Ramos (cell line): ENCODE measurements around the gene PAFAH2.

Experiments used
- in situ Hi-C: fragments of 300-500 bp; cut with MboI; formaldehyde crosslinking; loops from one replicate; pipeline ENCODE4 v1.14.3; 2022; ENCODE audit warnings: low sequenced_read_pairs; ENCODE audit not compliant: unreplicated experiment

The PAFAH2 gene

GRCh38 chr1:25997828-25998761, at the start of gene PAFAH2:
PAFAH2 (minus strand) TSS chr1:25998063; CDS start chr1:25990816, 7,247 bp downstream.
- in situ Hi-C loops: loop anchor here (5.0 kb wide), 1 partner anchor 101 kb away; no protein-coding TSS in a partner anchor

DNA sequence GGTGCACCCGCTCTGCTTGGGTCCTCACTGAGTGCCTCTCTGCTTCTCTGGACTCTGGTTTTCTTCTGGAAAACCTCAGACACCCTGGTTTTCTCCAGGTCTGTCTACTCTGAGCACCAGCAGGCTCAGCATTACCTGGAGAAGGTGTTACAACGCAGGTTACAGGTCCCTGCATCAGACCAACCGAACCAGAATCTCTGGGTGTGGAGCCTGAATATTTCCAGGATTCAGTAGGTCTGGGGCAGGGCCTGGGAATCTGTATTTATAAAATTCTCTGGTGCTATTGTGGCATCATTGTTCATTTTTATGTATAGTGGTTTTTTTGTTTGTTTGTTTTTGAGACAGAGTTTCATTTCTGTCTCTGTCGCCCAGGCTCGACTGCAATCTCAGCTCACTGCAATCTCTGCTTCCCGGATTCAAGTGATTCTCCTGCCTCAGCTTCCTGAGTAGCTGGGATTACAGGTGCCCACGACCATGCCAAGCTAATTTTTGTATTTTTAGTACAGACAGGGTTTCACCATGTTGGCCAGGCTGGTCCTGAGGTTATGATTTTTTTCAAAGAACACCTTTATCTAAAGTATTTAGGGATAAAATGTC, 49.5 kb upstream of the PAFAH2 start:
- in situ Hi-C loops: no loop called here

- in situ Hi-C loops: no loop called here
These were observed 48.6 kb upstream of the PAFAH2 start for GRCh38 chr1:26046246-26047095.

DNA sequence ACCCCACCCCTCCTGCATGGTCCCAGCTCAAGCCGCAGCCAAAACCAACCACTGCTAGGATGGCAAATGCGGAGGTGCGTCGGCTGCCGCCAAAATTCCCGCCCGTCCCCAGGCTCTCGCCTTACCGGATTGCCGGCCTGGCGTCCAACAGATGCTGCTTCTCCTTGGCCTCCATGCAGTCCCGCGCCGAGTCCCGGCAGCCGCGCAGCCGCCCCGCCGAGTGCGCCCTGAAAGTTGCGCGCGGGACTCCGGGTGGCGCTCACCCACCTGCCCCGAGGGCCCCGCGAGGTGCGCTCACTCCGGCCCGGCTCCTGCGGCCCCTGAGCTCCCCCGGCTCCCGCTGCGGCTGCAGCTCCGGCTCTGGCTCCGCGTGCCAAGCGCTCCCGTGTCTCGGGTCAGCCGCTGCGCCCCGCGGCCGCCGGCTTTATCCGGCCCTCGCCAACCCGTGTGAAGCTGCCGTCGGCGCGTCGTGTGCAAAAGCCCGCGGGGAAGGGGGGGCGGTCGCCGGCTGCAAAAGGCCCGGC, 47.9 kb upstream of the PAFAH2 start, which contains the start of gene SLC30A2:
Gene SLC30A2, minus strand, starts transcription at position 397 of the 524 bp plus-strand sequence. Its CDS starts 222 bp downstream, at position 175.
- in situ Hi-C loops: no loop called here

DNA sequence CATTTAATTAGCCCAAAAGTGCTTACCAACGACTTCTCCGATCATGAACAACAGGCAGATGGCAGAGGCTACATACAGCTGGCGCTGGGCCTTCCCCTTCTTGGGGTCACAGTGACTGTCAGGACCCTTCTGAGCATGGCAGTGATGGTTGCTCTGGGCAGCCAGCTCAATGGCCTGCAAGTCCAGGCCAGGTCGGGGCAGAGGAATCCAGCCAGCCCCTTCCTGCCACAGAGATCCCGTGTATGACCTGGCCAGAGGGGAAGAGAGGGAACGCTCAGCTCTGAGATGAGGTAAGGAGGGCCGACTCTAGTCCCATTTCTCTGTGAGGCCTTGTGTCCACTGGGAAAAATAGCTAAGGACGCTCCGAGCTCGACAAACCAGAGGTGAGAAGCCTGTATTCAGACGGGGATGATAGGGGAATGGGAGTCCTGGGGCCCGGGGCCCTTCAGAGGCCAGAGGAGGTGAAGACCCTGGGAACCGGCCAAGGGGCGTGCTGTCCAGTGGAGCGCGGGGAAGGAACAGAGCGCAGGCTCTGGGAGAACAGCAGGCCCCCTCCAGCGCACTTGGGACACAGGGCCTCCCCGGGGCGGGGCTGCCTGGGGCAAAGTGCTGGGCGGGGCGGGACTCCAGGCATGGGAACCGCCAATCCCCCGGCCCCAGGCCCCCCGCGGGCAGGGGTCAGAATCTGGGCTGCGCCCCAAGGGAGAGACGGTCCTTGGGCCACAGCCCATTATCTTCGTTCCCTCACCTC, 47.3 kb upstream of the PAFAH2 start:
- in situ Hi-C loops: no loop called here

- in situ Hi-C loops: no loop called here
These were observed 46.6 kb upstream of the PAFAH2 start for GRCh38 chr1:26044414-26044813.

DNA sequence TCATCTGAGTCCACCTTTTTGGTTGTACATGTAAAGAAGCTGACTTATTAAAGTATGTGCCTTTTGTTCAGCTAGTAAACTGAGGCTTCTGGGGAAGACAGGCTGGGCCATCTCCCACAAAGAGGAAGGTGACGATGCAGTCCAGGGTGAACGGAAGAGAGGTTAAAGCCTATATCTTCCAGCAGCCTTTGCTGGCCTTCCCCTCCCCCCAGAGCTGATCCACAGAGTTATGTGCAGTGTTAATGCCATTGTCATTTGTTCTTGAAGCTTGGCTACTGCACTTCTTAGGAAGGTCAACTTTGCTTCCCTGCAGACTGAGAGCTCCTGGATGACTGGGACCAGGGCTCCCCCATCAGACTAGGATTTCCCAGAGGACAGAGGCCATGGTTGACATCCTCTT, 45.9 kb upstream of the PAFAH2 start:
- in situ Hi-C loops: no loop called here

DNA sequence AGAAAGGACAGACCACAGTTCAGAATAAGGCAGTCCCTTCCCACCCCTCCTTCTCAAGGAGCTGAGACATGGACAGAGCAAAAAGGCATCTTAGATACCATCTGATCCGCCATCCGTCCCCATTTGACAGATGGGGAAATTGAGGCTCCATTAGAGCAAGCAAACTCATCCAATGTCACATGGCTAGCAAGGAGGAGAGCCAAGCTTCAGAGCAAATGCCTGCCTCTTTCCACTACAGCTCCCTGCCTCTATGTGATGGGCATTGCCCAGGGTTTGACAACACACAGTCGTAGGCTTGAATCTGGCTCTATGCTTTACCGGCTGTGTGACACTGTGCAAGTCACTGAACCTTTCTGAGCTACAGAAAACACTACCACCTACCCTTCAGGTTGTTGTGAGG, 44.1 kb upstream of the PAFAH2 start:
- in situ Hi-C loops: no loop called here

DNA sequence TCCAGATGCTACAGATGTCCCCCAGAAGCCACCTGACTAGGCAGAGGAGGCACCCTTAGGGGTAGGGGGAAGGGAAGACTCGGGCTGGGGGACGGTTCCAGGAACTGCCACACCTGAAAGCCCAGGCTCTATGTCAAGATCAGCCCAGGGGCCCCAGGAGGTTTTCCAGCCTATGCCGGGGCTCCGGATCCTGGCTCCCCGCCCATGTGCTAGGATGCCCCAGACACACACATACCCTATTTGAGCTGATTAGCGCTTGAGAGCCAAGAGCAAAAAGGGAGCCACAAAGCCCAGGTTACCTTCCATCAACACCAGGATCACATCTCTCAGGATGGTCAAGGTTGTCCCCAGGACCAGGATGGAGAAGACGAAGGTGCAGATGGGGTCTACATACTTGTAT, 43.5 kb upstream of the PAFAH2 start:
- in situ Hi-C loops: no loop called here

GRCh38 chr1:26038904-26039303, 41.0 kb upstream of the PAFAH2 start:
- in situ Hi-C loops: no loop called here

GRCh38 chr1:26038477-26038876, 40.6 kb upstream of the PAFAH2 start:
- in situ Hi-C loops: no loop called here

GRCh38 chr1:26037904-26038303, 40.0 kb upstream of the PAFAH2 start:
- in situ Hi-C loops: no loop called here

DNA sequence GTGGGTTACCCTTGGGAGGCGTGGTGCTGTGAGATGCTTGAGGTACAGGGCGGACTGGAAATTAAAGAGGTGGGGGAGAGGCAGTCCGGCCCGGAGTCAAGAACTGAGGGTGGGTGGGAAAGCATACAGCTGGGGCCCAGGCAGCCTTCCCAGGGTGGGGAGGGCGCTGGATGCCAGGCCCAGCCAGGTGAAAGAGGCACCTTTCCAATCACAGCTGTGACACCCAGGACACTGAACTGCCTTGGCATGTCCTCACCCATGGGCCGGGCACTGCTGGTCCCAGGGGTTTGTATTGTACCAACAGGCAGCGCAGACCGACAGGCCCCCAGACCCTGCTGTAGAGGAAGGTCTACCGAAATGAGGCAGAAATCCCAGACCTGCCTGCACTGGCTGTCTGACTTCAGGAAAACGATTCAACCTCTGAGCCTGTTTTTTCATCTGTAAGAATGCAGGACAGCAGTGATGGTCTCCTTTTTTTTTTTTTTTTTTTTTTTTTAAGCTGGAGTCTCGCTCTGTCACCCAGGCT, 39.0 kb upstream of the PAFAH2 start:
- in situ Hi-C loops: no loop called here

DNA sequence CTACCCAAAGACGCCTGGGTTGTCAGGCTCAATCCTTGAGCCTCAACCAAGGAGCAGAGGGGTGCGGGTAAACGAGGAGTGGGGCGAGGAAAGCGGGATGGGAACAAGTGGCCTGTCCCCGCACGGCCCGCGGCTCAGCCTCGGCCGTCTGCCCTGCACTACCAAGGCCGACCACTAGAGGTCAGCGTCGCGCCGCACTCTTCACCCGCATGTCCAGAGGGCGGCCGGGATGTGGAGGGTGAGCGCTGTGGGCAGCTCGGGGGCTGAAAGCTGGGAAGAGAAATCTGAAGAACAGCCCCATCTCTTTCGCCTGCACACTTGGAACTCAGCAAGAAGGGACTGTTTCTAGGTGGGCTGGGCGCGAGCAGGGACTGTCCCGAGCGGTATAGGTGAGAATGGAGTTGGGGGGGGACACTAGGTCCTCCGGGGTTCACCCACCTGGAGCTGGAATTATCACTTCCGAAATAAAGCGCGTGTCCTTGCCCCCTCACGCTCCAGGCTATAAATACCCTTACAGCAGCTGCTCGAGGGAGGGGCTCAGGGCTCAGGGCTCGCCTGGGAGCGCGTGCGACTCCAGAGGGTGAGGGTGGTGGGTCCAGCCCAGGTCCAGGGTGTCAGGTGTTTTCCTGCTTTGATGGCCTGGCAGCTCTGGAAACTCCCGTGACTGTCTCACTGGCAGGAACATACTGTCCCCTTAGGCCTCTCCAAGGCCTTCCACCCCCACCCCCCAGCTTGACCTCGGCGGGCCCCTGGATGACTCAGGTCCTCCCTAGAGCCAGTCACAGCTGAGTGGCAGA, 38.3 kb upstream of the PAFAH2 start:
- in situ Hi-C loops: no loop called here

DNA sequence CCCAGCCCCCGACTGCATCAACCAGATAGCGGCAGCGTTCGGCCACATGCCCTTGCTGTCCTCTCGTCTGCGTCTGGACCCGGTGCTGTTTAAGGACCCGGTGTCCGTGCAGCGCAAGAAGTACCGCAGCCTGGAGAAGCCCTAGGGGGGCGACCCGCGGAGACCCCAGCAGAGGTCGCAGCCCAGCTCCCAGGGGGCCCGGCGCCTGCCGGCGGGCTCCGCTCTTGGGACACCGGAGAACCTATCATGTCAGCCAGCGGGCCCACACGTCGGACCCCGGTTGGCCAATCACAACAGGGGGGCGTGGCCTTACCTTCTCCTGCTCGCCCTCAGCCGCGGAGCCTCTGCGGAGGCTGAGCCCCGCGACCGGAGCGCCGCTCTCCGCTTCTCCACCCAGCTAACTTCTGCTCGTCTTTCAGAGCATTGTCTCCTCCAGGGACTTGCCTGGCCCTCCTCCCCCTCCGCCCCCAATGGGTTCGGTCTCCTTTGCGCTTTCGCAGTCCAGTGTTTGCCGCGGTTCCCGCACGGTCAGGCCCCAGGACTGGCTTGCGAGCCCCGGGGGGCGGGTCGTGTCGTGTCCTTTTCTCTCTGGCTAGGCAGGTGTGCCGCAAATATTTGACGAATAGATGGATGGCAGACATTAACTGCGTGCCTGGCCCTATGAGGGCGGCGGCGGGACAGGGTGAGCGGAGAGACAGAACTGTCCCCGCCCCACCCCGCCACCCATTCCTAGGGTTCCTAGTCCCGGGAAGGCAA, 37.5 kb upstream of the PAFAH2 start:
- in situ Hi-C loops: no loop called here

- in situ Hi-C loops: no loop called here
These were observed 36.8 kb upstream of the PAFAH2 start for GRCh38 chr1:26034504-26035202.

GRCh38 chr1:26032656-26033357, 34.9 kb upstream of the PAFAH2 start:
- in situ Hi-C loops: no loop called here
